GM21528 (cell line): Measurements from ENCODE around the gene IGSF21.

Source experiments
- ATAC-seq: cut with Tn5 transposase; IDR thresholded peaks from one replicate; pipeline ENCODE4 v1.9.1; 2021; ENCODE audit warnings: mild to moderate bottlenecking, moderate library complexity; ENCODE audit not compliant: unreplicated experiment, low FRiP score

The IGSF21 gene

GRCh38 chr1:18107369-18108298, at the start of gene IGSF21:
TSS of gene IGSF21 (plus strand) at chr1:18107798. CDS start at chr1:18108129, 331 bp downstream.
- ATAC-seq, result no peak

DNA sequence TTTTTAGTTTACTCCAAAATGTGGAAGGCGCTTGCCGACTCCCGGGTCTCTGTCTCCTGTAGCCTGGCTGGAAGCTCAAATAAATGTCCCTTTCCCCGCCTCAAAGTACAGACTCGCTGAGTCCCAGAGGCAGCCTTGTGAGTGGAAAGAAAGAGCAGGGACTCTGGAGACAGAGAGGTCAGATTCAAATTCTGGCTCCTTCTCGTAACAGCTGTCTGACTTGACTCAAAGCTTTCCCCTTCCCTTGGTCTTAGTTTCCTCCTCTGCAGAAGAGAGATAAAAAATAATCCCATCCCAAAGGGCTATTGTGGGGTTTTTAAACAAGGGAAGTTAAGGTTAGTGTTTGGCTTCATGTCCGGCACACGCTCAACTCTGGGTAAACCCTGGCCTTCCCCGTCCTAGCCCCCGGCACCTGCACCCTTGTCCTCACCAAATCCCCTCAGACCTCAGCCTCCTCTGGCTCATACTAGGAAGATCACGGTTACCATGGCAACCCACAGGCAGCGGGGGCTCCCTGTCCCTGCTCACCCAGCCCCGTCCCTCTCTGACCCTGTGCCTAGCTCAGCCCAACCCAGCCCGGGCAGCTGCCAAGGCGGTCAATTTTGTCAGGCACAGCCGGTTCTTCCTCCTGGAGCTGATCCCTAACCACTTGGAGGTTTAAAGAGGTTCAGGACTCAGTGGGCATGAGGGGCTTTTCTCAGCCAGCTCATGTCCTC, 49.2 kb upstream of the IGSF21 start:
- no peak for ATAC-seq

GRCh38 chr1:18058981-18059605, 48.5 kb upstream of the IGSF21 start:
- ATAC-seq, result no peak

GRCh38 chr1:18060366-18060765, 47.2 kb upstream of the IGSF21 start:
- ATAC-seq, result no peak

DNA sequence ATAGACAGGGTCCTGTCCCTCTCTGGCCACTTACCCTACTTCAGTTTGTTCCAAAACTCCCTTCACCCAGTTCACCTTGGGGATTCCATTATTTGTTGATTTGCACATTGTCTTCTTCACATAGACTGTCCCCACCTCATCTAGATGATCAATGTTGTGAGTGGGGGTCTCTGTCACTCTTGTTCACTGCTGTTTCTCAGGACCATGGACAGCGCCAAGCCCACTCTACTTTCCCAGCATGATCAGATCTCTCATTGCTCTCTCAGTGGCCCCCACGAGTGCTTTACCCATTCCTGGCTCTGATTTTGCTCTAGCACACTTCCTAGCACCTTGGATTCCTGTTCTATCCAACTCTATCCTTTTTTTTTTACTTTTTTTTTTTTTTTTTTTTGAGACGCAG, 45.4 kb upstream of the IGSF21 start:
- no peak for ATAC-seq

- ATAC-seq, result no peak
Measured at GRCh38 chr1:18064534-18064933, 43.1 kb upstream of the IGSF21 start.

GRCh38 chr1:18066576-18066975, 41.0 kb upstream of the IGSF21 start:
- ATAC-seq, result no peak

DNA sequence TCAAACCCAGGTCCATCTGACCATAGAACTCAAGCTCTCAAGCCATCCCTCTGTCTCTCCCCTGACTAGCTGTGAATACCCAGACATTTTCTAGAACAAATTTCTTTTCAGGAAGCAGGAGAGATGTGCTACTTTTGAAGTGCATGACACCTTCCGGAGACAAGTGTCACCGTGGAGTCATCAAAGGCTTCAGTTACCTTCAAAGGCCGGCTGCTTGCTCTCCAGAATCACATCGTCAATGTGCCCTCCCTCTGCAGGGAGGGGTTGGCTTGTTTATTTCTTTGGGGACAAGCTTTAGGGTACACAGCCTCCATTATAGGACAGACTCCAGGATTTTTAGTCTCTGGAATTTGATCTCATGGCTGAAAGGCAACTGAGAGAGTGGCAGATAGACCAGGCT, 37.7 kb upstream of the IGSF21 start:
- ATAC-seq, result no peak

- ATAC-seq, result no peak
Measured at GRCh38 chr1:18072066-18072465, 35.5 kb upstream of the IGSF21 start.

- no peak for ATAC-seq
Measured at GRCh38 chr1:18073066-18073642, 34.4 kb upstream of the IGSF21 start.

GRCh38 chr1:18077657-18078215, 29.9 kb upstream of the IGSF21 start:
- no peak for ATAC-seq

DNA sequence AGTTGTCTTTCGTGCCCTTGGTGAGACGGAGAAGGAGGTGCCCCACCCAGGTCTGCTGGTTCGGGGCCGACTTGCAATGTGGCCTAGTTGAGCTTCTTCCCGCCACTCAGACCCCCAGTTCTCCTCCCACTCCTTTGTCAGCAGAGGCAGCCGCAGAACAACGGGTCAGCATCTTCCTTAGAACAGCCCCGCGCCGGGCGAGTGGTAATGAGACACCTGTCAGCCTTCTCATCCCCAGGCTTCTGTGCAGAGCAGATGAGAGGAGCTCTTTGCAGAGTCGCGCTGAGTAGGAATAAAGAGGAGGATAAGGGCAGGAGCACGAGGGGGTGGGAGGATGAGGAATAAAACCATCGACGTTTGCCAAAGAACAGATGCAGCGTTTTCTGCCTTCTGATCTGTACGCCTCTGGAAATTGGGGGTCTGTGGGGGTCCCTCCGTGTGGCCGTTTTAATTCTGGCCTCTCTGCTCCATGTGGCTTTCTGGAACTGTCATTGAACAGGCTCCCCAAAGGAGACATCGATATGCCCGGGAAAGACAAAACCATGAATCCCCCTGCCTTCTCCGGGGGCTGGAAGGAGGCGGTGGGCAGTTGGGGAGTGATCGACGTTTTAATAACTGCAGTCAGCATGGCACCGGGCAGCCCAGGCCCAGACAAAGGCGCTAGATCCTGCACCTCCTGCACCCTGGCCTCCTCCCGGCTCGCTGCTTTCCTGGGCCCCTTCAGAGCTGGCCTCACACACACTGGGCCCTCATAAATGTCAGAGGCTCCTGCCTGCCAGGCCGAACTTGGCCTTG, 27.5 kb upstream of the IGSF21 start:
- no peak for ATAC-seq

DNA sequence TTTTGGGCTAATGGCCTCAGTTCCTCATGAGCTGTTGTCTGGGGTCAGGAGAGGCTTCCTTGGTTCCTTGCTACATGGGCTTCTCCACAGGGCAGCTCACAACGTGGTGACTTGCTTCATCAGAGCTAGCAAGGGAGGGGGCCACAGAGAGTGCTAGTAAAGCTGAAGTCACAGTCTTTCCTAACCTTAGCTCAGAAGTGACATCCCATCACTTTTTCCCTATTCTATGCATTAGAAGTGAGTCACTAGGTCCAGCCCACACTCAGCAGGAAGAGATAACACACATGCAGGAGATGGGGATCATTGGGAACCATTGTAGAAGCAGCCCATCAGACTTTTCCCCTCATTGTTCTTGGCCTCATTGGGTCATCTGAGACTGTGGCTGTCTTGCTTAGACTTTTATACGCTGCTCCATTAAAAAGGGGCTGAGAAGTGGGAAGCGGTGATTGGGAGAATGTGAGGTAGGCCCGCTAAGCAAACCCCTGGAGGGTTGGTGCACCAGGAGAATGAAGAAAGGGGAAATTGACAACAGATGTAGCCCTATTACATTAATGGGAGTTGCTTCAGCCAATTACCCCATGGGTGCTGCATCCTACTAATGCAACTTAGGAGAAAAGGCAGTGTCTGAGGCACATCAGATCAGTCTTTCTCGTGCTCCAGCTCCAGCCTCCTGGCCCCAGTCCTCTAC, 22.1 kb upstream of the IGSF21 start:
- no peak for ATAC-seq

DNA sequence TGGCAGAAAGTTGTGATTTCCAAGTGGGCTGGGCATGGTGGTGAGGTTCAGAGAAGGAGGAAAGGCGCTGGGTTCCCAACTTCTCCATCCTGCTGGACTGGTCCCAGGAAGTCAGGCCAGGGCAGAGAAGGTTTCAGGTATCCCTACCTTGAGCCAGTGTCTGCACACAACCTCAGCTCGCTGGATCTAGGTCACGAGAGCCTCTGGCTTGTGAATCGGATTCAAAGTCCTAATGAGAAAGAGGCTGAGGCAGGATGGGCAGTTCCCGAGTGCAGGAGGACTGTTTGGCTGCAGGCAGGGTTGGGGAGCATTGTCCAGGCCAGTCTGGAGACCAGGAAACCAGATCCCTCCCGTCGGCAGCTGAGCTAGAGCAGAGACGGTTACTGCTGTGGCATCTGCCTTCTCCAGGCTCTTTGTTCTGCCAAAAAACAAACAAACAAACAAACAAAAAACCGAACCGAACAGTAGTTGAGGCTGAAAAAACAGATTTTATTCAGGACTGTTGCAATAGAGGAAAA, 19.5 kb upstream of the IGSF21 start:
- ATAC-seq, result no peak

DNA sequence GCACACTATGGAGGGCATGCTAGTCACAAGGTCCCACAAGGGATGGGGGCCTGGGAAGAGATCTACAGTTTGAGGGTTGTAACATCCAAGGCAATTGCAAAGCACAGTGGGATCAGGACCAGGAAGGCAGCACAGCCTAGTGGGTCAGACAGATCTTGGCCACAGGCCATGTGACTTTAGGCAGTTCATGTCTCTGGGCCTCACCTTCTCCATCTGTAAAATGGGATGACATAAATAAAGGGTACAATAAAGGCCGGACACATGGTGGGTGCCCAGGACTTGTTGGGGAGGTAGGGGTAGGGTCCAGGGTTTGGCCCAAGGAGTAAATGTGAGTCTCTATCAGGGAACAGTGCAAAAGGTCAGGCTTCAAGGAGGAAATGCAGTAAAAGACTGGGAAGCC, 18.1 kb upstream of the IGSF21 start:
- ATAC-seq, result no peak

DNA sequence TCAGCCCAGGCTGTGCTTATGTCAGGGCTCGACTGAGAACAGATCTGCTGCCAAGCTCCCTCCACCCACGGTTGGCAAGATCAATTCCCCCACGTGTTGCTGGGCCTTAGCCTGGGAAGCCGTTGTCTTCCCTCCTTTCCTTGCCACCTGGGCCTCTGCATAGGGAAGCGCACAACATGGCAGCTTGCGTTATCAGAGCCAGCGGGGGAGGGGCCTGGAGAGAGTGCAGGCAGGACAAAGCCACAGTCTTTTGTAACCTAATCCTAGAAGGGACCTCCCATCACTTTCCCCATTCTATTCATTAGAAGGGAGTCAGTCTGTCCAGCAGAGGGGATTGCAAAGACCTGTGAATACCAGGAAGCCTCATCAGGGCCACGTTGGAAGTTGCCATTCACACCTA, 17.0 kb upstream of the IGSF21 start:
- ATAC-seq, result no peak

DNA sequence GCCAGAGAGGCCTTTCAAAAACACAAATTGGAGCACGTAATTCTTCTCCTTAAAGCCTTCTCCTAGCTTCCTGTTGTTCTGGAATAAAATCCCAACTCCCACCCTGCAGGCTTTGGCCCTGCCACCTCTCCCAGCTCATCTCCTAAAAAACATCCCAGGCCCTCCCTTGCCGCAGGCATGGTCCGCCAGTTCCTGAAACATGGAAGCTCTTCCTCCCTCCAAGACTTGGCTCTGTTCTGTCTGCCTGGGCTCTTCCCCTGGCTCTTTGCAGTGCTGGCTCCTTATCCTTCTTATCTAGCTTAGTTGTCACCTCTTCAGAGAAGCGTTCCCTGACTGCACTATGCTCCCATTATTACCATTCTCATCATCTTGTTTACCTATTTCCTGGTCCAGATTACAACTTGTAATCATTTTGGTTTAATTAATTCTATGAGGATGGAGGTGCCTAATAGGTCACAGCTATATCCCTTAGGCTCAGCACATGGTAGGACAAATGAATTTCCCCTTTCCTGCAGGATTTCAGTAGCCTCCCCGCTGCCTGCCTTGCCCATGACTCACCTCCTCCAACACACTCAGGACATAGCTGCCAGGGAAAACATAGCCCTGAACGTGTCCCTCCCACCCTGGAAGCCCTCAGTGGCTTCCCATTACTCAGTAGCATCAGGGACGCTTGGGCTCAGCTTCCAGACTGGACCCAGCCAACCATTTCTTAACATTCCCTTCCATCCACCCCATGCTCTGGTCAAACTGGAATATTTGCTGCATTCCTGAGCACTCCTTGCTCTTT, 15.7 kb upstream of the IGSF21 start:
- no peak for ATAC-seq

GRCh38 chr1:18093193-18093592, 14.4 kb upstream of the IGSF21 start:
- no peak for ATAC-seq
